OCI-M2 (cell line): ENCODE data around the gene MAN1C1.

Source experiments
- DNase-seq: peaks from one replicate; lab custom pipeline; 2025; ENCODE audit not compliant: unreplicated experiment; lab: John Stamatoyannopoulos, UW

MAN1C1 gene

DNA sequence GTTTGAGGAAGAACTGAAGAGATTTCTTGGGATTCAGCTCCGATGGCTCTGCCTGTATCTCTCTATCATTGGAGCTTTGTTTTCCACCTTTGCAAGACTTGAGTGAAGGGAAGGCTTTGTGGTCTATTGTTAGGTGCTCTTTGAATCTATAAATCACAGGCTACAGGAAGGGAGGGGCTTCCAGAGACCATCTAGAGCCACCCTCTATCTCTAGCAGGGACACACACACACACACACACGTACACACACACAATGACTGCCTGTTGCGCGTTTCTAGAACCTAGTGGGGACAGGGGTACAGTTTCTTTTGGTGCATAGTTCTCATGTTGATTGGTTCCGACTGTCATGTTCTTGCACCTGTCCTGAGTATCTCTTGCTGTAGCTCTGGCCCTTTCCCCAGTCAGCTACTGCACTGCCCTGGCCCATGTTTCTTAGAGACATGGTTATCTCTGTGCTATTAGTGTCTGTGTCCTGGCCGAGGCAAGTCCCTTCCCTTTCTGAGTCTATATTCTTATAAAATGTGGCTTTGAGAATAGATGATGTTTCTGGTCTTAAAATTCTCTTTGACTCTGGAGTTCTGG lies 60.7 kb downstream of the MAN1C1 start:
- DNase-seq: no peak

GRCh38 chr1:25679171-25679570 lies 62.6 kb downstream of the MAN1C1 start:
- no peak for DNase-seq

- no peak for DNase-seq
Measured at GRCh38 chr1:25680701-25681100, 64.1 kb downstream of the MAN1C1 start.

GRCh38 chr1:25682059-25682601 lies 65.5 kb downstream of the MAN1C1 start:
- DNase-seq: no peak

GRCh38 chr1:25683177-25683576 lies 66.6 kb downstream of the MAN1C1 start:
- no peak for DNase-seq

DNA sequence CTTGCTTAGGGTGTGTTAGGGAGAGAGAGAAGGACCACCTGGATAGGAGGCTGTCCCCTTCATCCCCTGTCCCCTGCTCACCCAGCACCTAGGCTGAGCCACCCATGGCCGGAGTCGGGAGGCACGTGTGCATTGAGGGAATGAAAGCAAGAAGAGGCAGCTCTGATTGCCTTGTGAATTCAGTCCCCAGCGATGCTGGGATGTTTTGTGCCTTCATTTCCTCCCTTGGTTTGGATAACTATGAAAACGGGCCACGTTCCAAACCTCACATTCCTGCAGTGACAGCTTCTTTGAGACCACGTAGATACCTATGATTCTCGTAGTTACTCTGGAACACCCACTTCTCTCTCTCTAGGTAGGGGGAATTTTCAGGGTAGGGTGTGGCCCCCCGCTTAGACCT lies 67.1 kb downstream of the MAN1C1 start:
- no peak for DNase-seq

DNA sequence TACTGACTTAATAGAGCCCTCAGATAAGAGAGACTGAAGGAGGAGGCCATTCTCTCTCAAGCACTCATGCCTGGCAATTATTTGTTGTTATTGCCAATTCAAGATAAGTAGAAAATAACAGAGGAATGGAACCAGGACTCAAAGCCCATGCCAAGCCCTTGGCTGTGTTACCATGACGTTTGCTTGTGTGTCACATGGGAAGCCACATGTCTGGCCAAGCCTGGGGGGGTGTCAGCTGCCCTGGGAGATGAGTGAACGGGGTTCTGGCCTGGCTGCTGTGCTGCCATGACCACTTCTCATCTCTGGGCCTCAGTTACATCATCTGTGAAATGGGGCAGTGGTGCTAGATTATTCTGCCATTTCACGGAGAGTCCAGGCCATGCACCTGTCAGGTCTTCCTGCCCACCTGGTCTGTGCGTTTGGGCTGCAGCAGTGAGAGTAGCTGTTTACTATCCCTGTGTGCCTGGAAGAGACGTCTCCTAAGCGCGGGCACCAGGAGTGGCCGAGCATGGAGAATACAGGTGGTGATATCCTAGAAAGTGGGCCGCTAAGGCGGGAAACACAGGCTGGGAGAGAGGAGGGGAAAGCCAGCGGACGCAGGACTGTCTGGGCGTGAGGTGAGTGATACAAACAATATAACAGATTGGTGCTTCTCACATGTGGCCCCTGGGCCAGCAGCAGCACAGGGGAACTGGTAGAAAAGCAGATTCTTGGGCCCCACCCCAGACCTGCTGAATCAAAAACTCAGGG lies 67.8 kb downstream of the MAN1C1 start:
- DNase-seq: no peak

DNA sequence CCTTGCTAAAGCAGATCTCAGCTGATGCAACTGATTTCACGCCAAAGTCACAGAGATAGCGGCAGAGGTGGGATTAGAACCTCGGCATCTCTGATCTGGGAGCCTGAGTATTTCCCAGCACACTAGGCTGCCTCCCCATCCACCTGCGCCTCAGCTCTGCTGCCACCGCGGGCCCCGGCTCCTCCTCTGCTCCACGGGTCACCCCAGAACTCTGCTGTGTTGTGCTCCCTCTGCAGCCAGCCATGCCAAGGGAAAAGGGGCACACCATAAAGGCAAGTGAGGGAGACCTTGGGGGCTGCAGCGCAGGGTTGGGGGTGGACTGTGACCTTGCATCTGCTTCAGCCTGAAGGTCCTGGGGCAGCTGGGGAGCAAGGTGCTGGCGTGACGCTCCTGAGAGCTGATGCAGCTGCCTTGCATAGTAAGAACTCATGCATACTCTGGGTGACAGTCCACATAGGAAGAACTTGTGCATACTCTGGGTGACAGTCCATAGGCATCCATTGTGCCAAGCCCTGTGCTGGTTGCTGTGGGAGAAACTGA lies 68.7 kb downstream of the MAN1C1 start:
- no peak for DNase-seq

- DNase-seq: no peak
Measured at GRCh38 chr1:25685938-25686665, 69.5 kb downstream of the MAN1C1 start.

- DNase-seq: no peak
Measured at GRCh38 chr1:25687221-25688017, 70.8 kb downstream of the MAN1C1 start.

DNA sequence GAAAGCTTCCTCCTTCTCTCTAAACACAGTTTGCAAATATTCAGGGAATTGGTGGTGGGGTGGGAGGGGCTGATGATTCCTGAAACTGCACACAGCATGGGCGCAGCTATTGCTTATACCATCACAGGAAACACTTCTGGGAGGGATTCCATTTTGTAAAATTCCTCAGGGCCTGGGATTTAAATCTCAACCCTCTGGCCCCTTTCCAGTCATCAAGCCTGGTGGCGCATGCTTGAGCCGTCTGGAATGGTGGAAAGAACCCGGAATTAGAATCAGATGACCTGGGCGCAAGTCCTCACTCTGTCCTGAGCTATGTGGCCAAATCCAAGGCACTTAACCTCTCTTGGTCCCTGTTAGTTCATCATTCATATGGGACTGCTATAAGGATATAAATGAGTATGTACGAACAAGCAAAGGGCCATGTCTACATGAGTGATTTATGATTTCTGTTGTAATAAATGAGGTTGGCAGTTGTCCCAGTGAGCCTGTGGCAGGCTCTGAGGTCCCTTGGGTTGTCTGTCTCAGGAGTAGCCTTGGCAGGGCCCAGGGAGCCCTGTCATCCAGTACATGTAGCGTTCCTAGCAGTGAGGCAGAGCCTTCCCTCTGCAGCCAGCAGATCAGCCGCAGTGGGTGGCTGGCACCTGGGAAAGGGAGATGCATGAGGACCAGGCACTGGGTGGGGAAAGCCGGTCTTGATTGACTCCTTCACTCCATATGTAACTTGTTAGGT lies 72.0 kb downstream of the MAN1C1 start:
- DNase-seq: no peak

DNA sequence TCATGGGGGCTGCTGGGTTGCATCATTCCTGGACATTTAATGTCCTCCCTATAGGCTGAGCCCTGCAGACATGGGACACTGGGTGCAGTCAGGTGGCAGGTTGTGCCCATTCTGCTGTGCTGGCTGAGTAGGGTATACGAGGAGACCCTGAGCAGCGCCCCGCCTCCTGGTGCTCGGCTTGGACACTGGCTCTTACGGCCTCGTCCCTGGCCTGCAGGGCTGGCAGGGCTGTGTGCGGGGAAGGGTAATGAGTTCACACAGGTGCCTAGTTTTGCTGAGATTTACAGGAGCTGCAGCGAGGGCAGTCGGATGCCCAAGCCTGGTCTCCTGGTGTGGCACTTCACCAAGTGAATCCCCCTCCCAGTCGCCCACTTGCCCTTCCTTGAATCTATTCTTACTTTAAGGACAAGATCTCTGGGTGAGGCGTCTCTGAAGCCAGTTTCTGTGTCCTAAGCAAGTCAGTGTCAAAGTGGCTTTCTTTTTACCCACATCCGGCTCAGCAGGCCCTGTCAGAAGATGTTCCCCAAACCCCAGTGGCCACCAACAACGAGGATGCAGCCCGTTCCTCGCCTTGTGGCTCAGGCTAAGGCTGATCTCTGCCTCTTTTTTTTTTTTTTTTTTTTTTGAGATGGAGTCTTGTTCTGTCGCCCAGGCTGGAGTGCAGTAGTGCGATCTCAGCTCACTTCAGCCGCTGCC lies 73.2 kb downstream of the MAN1C1 start:
- DNase-seq: no peak

- DNase-seq: no peak
Measured at GRCh38 chr1:25690396-25690956, 73.9 kb downstream of the MAN1C1 start.

DNA sequence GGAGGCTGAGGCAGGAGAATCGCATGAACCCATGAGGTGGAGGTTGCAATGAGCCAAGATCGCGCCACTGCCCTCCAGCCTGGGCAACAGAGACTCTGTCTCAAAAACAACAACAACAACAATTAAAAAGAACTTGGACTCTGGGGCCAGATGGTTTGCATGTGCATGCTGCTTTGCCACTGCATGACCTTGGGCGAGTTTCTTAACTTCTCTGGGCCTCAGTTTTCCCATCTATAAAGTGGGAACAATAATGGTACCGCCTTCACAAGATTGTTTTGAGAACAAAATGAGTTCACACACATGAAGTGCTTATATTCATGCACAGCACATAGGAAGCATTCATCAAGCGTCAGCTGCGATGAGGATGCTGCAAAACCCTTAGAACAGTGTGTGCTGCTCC lies 74.6 kb downstream of the MAN1C1 start:
- DNase-seq: no peak

DNA sequence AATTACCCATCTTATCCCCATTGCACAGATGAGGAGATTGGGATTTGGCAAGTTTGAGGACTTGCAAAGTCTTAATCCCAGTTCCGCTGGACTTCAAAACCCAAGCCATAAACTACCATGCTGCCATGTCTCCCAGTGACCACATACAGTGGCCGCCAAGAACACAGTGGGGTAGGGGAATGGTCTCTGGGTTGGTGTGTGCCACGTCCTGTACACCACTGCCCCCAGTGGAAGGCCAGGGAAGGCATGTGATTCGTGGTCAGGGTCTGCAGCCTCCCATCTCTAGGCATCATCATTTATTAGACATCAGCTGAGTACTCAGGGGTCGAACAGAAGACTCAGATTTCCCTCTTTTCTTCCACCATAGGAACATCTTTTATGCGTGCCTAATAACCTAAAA lies 76.0 kb downstream of the MAN1C1 start:
- DNase-seq: no peak

GRCh38 chr1:25694167-25695007 lies 77.8 kb downstream of the MAN1C1 start:
- no peak for DNase-seq

DNA sequence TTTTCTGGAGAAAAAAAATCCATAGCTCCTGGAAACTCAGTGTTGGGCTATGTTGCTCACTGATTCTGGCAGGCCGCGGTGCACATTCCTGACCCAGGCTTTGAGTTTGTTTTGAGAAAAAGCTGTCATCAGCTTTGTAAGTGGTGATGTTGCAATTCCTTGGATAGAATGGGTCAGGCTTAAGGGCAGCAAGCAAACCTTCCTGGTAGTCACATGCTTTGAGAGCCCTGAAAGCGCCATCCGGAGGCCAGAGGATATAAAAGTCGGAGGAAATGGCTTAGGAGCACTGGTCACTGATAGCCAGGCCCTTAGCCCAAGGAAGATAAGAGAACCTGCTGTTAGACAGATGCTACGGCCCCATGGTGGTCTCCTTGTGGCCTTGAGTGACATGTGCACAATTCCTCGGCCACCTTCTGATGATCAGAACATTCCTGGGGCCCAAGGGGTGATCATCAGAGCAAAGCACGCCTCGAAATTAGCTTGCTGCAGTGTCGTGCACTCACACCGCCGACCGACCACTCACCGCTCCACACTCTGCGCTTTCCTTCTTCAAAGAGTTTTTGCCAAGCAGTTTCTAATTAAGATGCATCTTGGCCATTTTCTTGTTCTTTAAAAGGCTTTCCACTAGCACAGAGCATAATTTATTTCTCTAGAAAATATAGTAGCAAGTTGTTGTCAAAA lies 78.6 kb downstream of the MAN1C1 start:
- DNase-seq: no peak

GRCh38 chr1:25695771-25696311 lies 79.2 kb downstream of the MAN1C1 start:
- DNase-seq: no peak
